Cardiac fibroblast (primary cell): ENCODE measurements around the gene RPP25L.
A peak's percentile ranks its signal among the peaks of the same experiment; 100 is the strongest.

ENCODE experiments used
- DNase-seq, 2 donors: peaks; one replicate each; pipeline versions ENCODE4 v3.0.0 to v3.0.0-alpha.2; 2010; ENCODE audit warnings: low read depth in 2 of 2
- H3K4me3 ChIP-seq, 2 donors: replicated peaks in 1 of 2; 1 replicate in 1 of 2; 2 replicates in 1 of 2; pipeline ENCODE4 v1.5.1; 2011; ENCODE audit warnings: low read depth in 2 of 2, low read length in 2 of 2, mild to moderate bottlenecking in 2 of 2, moderate library complexity in 1 of 2
- TF ChIP-seq, protein P1 (sequence below): IDR thresholded peaks from one replicate; pipeline ENCODE4 v1.5.1; 2011; ENCODE audit warnings: low read depth, mild to moderate bottlenecking, low read length, inconsistent platforms

The RPP25L gene

GRCh38 chr9:34623374-34624235 is 11.7 kb upstream of the RPP25L start:
- TF ChIP-seq, protein P1, sequence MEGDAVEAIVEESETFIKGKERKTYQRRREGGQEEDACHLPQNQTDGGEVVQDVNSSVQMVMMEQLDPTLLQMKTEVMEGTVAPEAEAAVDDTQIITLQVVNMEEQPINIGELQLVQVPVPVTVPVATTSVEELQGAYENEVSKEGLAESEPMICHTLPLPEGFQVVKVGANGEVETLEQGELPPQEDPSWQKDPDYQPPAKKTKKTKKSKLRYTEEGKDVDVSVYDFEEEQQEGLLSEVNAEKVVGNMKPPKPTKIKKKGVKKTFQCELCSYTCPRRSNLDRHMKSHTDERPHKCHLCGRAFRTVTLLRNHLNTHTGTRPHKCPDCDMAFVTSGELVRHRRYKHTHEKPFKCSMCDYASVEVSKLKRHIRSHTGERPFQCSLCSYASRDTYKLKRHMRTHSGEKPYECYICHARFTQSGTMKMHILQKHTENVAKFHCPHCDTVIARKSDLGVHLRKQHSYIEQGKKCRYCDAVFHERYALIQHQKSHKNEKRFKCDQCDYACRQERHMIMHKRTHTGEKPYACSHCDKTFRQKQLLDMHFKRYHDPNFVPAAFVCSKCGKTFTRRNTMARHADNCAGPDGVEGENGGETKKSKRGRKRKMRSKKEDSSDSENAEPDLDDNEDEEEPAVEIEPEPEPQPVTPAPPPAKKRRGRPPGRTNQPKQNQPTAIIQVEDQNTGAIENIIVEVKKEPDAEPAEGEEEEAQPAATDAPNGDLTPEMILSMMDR = no peak
- no peak overlapping the region for H3K4me3 ChIP-seq
- DNase-seq = no peak

DNA sequence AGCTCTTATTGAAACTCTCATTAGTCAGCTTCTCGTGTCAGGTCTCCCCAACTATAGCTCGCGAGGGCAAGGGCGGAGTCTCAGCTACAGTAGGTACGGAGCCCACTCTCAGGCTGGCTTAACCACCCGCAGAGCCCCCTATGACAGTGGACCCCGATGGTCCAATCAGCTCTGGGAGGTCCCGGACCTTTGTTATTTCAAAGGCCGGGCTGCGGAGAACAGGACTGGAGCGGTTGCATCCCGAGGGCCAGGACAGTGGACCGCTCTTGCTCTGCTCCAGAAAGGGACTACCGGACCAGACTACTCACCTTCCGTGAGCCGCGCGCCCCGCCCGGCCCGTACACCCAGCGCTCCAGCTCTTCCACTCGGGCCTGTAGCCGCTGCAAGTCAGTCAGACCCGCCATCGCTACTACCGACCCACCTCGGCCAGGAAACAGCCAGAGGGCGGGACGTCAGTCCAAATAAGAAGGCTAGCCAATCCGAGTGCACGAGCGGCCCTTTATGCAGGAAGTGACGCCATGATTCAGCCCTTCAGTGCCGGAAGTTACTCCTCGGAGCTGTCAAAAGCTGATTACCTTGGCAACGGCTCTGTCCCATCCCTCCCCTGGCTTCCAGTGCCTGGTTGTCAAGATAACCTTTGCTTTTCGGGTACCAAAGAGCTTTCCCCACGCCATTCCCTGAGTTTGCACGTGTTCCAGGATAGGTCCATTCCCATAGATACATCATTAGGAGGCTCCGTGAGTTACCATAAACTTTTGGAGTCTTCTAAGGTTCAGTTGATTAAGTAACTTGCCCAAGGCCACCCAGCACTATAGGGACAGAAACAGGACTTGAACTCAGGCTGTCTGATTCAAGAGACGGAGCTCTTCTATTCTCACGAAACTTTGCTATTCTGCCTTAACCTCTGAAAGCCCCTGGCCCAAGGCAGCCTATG is 8.4 kb upstream of the RPP25L start, which contains the start of gene DCTN3:
Gene DCTN3 (minus strand): TSS at position 435 of the 934 bp plus-strand sequence. CDS start 31 bp downstream, at position 404.
- peak within 1 kb of the TSS; percentile 90 to 92 for H3K4me3 ChIP-seq
- DNase-seq = peak; percentile 96 to 97
- TF ChIP-seq, protein P1 = no peak

DNA sequence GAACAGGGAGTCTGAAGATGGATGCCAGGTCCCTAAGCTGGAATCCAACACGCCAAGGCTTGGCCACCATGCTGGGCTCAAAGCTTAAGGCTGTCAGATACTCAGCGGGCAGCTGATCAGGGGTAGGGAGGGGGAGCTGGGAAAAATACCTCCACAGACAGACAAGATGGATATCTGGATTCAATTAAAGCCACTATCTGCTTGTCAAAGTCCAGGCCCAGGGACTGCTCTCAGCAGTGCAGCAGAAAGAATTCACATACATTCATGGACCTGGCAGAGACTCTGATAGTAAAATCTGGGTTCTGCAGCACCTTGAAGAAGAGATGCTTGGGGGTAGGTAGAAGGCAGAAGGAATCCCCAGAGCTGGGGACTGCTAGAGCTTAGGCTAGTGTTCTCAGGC is 3.2 kb upstream of the RPP25L start:
- DNase-seq = no peak
- TF ChIP-seq, protein P1 = no peak
- H3K4me3 ChIP-seq = no peak overlapping the region

DNA sequence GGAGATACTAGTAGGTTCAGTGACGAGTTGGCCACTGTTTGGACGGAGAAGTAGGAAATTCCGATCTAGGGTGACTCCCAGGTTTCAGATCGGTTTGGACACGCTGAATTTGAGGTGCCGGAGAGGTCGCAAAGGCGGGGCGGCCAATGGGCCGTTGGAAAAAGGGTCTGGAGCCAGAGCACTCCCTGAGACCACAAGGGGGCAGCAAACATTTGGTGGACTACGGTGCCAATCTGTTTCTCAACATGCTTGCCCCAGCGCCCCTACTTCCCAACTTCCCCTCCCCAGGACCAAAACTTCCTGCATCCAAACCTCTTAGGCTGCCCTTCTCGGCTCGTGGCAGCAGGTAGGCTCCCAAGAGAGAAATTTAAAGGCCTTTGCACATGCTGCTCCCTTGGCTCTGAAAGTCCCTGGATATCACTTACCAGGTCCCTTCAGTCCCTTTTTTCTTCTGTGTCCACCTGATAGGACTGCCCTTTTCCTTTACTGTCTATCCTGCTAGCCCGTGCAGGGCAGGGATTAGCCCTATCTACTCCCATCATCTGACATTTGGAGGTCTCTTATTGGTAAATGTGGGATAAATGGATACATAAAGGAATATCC is 992 bp upstream of the RPP25L start:
- peak overlapping the region; percentile 53 to 81 for H3K4me3 ChIP-seq
- TF ChIP-seq, protein P1 = peak; percentile 92
- peak; percentile 79 for DNase-seq

GRCh38 chr9:34611251-34611810 is 566 bp downstream of the RPP25L start:
- peak overlapping the region; percentile 78 to 81 for H3K4me3 ChIP-seq
- TF ChIP-seq, protein P1 = no peak
- no peak for DNase-seq
